PFSK-1 (cell line): ENCODE measurements around the gene SEMA3C.

Experiments used
- FOXP2 ChIP-seq: optimal IDR thresholded peaks from 2 replicates; pipeline ENCODE3; 2011; ENCODE audit warnings: borderline replicate concordance, control low read depth, inconsistent platforms; ENCODE audit not compliant: insufficient read depth; ENCODE audit errors: extremely low read length, extremely low read depth
- POLR2AphosphoS5 ChIP-seq: IDR thresholded peaks from 2 replicates; pipeline ENCODE4 v1.6.1; 2012; ENCODE audit warnings: low read depth, mild to moderate bottlenecking, control low read depth, low read length, moderate library complexity
- SIN3A ChIP-seq: IDR thresholded peaks from 2 replicates; pipeline ENCODE4 v1.6.1; 2012; ENCODE audit warnings: mild to moderate bottlenecking, low read length, moderate library complexity, borderline replicate concordance; ENCODE audit not compliant: insufficient read depth
- TAF1 ChIP-seq: IDR thresholded peaks from 2 replicates; pipeline ENCODE4 v1.6.1; 2012; ENCODE audit warnings: low read length, control low read depth, borderline replicate concordance; ENCODE audit not compliant: insufficient read depth
- TF ChIP-seq, protein P1 (sequence below), 2 experiments: IDR thresholded peaks; 2 replicates each; pipeline versions ENCODE4 v1.6.1 to v1.8.0; 2011 to 2012; ENCODE audit warnings: low read depth in 2 of 2, low read length in 2 of 2, control low read depth in 1 of 2, inconsistent platforms in 1 of 2, mild to moderate bottlenecking in 1 of 2, moderate library complexity in 1 of 2; ENCODE audit not compliant: insufficient read depth in 1 of 2

Gene SEMA3C

DNA sequence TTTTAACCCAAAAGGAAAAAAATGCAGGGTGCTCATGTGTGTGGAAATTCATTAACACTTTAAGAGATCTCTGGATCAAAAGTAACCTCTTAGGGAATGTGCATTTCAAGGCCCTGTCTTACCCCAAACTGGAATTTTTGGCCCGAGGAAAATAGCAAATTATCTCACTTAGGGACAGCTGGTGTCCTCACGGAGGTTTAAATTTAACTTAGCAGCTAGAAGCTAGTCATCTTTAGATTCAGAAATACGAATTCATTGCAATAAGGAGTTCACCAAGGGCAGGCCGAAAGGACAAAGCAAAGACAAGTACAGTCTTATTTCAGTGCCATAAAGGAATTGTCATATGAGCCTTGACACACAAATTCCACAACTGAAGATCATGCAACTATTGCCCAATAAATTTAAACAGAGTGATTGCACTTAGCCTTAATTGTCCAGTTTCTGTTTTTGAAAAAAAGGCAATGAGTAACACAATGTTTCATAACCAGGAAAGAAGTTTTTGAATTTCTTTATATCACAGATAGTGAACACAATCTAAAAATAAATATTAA lies 22.4 kb upstream of the SEMA3C start:
- TF ChIP-seq SIN3A (no peak), POLR2AphosphoS5 (no peak)

DNA sequence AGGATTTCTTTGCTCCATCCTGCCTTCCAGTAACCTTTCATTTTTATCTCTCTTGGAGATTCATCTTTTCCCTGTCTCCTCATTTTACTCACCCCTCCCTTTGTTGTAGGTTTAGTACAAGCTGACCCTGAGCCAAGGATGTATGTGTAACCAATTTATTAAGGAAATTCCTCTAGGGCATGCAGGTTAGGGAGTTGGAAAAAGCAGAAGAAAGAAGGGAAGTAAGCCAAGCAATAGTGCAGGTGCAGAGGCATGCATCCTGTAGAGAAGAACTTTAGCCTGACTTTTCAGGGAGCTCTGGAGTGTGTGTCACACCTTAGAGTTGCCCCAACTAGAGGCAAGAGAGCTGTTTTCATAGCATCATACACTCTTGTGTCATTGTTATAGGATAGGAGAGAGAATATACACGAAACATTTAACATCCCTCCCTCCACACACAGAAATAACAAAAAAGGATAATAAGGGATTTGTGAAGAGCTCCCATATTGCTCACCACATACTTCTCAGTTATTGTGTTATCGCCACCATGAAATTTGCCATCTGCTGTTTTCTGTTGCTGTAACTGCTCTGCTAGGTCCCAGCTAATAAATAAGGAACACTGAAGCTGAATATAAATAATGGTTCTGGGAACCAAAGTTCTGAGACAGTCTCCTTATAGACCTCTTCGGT lies 21.8 kb upstream of the SEMA3C start:
- TF ChIP-seq POLR2AphosphoS5 (no peak), FOXP2 (no peak), SIN3A (no peak), TAF1 (no peak)
- TF ChIP-seq, protein P1, sequence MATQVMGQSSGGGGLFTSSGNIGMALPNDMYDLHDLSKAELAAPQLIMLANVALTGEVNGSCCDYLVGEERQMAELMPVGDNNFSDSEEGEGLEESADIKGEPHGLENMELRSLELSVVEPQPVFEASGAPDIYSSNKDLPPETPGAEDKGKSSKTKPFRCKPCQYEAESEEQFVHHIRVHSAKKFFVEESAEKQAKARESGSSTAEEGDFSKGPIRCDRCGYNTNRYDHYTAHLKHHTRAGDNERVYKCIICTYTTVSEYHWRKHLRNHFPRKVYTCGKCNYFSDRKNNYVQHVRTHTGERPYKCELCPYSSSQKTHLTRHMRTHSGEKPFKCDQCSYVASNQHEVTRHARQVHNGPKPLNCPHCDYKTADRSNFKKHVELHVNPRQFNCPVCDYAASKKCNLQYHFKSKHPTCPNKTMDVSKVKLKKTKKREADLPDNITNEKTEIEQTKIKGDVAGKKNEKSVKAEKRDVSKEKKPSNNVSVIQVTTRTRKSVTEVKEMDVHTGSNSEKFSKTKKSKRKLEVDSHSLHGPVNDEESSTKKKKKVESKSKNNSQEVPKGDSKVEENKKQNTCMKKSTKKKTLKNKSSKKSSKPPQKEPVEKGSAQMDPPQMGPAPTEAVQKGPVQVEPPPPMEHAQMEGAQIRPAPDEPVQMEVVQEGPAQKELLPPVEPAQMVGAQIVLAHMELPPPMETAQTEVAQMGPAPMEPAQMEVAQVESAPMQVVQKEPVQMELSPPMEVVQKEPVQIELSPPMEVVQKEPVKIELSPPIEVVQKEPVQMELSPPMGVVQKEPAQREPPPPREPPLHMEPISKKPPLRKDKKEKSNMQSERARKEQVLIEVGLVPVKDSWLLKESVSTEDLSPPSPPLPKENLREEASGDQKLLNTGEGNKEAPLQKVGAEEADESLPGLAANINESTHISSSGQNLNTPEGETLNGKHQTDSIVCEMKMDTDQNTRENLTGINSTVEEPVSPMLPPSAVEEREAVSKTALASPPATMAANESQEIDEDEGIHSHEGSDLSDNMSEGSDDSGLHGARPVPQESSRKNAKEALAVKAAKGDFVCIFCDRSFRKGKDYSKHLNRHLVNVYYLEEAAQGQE (IDR thresholded peaks at IDR 0.05; ENCODE audit: insufficient read depth in 1 of 2, low read depth in 2 of 2, low read length in 2 of 2) = no peak

DNA sequence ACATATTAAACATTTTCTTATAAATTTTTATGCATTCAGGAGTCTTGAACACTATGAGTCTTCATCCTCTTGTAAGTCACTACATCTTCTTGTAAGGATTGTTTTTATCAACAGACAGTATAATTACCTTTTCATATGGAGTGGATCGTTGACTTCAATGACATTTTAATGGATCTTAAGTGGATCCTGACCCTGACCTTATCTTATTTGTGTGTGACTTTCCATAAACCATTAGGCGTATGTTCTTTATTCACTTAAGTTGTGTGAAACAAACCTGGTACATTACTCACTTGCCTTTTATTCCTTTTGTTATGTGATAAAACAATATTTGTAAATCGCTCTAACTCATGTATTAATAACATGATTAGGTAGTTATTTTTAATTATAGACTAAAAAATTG lies 18.5 kb upstream of the SEMA3C start:
- TF ChIP-seq SIN3A (no peak), POLR2AphosphoS5 (no peak), TAF1 (no peak), FOXP2 (no peak)
- TF ChIP-seq, protein P1 (IDR thresholded peaks at IDR 0.05; ENCODE audit: insufficient read depth in 1 of 2, low read depth in 2 of 2, low read length in 2 of 2) = no peak

DNA sequence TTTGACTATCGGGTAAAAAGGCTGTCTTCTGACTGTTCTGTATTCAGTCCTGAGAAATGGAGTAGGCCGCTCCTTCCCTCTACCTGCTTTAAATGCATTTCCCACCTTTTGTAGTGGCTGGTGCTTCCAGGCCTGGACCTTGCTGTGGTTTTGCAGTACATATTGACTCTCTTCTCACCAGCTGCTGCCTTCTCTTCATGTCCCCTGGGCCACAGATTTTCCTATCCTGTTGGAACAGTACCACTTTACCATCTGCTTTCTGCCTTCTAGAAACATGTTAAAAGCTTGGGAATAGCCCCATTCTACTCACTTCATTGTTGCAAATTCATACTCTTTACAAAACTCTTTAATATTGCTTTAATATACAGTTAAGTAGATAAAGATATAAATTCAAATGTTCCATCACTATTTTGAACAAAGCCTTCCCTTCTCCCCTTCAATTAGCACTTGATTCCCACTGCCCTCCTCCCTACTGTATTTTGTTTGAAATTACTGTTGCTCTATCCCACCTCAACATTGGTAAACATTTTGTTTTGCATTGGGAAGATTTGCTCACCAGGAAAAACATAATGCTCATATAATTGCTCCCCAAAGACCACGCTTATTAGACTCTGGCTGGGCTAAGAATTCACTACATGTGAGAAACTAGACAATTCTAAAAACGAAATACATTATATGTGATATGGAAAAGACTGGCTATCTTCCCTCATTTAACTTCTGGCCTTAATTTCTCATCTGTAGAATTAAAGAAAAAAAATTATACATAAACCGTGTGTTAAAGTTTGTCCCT lies 17.3 kb upstream of the SEMA3C start:
- TF ChIP-seq, protein P1 (IDR thresholded peaks at IDR 0.05; ENCODE audit: insufficient read depth in 1 of 2, low read depth in 2 of 2, low read length in 2 of 2) = no peak
- TF ChIP-seq TAF1 = no peak
- no peak for TF ChIP-seq SIN3A
- TF ChIP-seq POLR2AphosphoS5 = no peak
- TF ChIP-seq FOXP2 = no peak

DNA sequence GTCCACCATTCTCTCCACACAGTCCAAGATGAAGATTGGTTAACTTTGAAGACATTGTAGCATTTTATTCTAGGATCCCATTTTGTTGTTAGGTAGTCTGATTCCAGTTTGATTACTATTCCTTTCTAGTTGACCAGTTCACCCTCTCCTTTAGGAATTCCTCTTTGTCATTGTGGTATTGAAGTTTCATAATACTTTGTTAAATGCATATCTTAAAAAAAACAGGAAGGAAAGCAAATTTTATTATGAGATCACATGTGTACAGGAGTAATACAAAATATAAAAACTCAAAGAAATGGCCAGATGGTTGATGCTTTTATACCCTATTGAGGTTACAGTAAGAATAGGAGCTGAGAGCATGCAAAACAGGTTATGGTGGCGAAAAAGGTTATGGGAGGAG lies 15.5 kb upstream of the SEMA3C start:
- TF ChIP-seq, protein P1 (IDR thresholded peaks at IDR 0.05; ENCODE audit: insufficient read depth in 1 of 2, low read depth in 2 of 2, low read length in 2 of 2) = no peak
- TF ChIP-seq SIN3A (no peak), POLR2AphosphoS5 (no peak), TAF1 (no peak), FOXP2 (no peak)
